Endothelial cell of umbilical vein (primary cell): ENCODE data around the gene ATP1B2. TPM values are rescaled to one million over a fixed set of nuclear protein-coding genes. Genes with fewer than 3 reads are reported as not detected.
A peak's percentile ranks its signal among the peaks of the same experiment; 100 is the strongest.

ENCODE experiments used
- BruUV-seq: library from RNA; stranded (reverse); fragments of 400-500 nt; replicated peaks from 2 replicates; lab custom pipeline; 2021; lab: Mats Ljungman, UMichigan
- CTCF ChIA-PET: fragments of 300-600, 350-600 bp; sonication (Branson Sonifier 250); formaldehyde crosslinking; loops from one replicate; lab custom pipeline; 2021; ENCODE audit warnings: antibody characterized with exemption, inconsistent platforms; lab: Charles Lee
- POLR2A ChIA-PET: fragments of 300-600, 350-600 bp; sonication (Branson Sonifier 250); formaldehyde crosslinking; loops from one replicate; lab custom pipeline; 2021; ENCODE audit warnings: antibody characterized with exemption, inconsistent platforms; lab: Charles Lee
- DNase-seq: peaks from one replicate; pipeline ENCODE4 v3.0.0-alpha.2; 2011; ENCODE audit warnings: low read depth, low spot score
- FAIRE-seq: peaks from 2 replicates; lab custom pipeline; 2011; peaks lifted over from hg19 to GRCh38; lab: Jason Lieb, UNC
- H2AFZ ChIP-seq: 2 replicates; pipeline ENCODE4 v1.6.0; 2012; ENCODE audit warnings: low read depth, low read length, control low read depth, inconsistent platforms
- H3K27ac ChIP-seq: 2 replicates; pipeline ENCODE4 v1.5.1; 2011; ENCODE audit warnings: low read depth, mild to moderate bottlenecking, control low read depth, low read length, moderate library complexity; ENCODE audit not compliant: insufficient read depth
- H3K27me3 ChIP-seq, 2 experiments: 2 replicates each; pipeline versions ENCODE4 v1.6.0 to v1.6.1; 2011; ENCODE audit warnings: low read length in 2 of 2, mixed read lengths in 1 of 2; ENCODE audit not compliant: control insufficient read depth in 2 of 2, insufficient read depth in 2 of 2
- H3K36me3 ChIP-seq, 2 experiments: 2 replicates in 1 of 2; 3 replicates in 1 of 2; pipeline ENCODE4 v1.5.1; 2011; ENCODE audit warnings: low read length in 2 of 2, mild to moderate bottlenecking in 1 of 2, moderate library complexity in 1 of 2; ENCODE audit not compliant: control insufficient read depth in 2 of 2, insufficient read depth in 2 of 2; ENCODE audit errors: extremely low read depth in 1 of 2
- H3K4me1 ChIP-seq: 3 replicates; pipeline ENCODE4 v1.5.1; 2011; ENCODE audit warnings: mild to moderate bottlenecking, low read length; ENCODE audit not compliant: control insufficient read depth, insufficient read depth; ENCODE audit errors: extremely low read depth
- H3K4me2 ChIP-seq: 2 replicates; pipeline ENCODE4 v1.6.1; 2011; ENCODE audit warnings: low read length, control low read depth, mixed read lengths; ENCODE audit not compliant: insufficient read depth
- H3K4me3 ChIP-seq, 3 experiments: fragments of 200-600 bp in 1 of 3; sonication (generic), shearing (Covaris generic) in 1 of 3; replicated peaks in 1 of 3; 2 replicates each; pipeline ENCODE4 v1.5.1; 2011 to 2016; ENCODE audit warnings: control low read depth in 3 of 3, low read length in 3 of 3, mild to moderate bottlenecking in 2 of 3, inconsistent platforms in 1 of 3, low read depth in 1 of 3, moderate library complexity in 1 of 3; ENCODE audit not compliant: insufficient read depth in 1 of 3
- H3K79me2 ChIP-seq: 2 replicates; pipeline ENCODE4 v1.6.0; 2012; ENCODE audit warnings: low read length, inconsistent platforms; ENCODE audit not compliant: control insufficient read depth, insufficient read depth
- H3K9ac ChIP-seq: replicated peaks from 2 replicates; pipeline ENCODE3; 2011; ENCODE audit warnings: low read length, control low read depth; ENCODE audit not compliant: insufficient read depth; ENCODE audit errors: extremely low read depth
- H3K9me1 ChIP-seq: replicated peaks from 3 replicates; pipeline ENCODE4 v1.6.0; 2011; ENCODE audit warnings: mild to moderate bottlenecking, low read length; ENCODE audit not compliant: control insufficient read depth, insufficient read depth; ENCODE audit errors: extremely low read depth
- H3K9me3 ChIP-seq: replicated peaks from 2 replicates; pipeline ENCODE4 v1.5.1; 2012; ENCODE audit warnings: low read length, inconsistent platforms; ENCODE audit not compliant: control insufficient read depth, insufficient read depth
- H4K20me1 ChIP-seq: replicated peaks from 2 replicates; pipeline ENCODE3; 2011; ENCODE audit warnings: mild to moderate bottlenecking, low read length; ENCODE audit not compliant: control insufficient read depth, insufficient read depth; ENCODE audit errors: extremely low read depth
- EZH2 ChIP-seq: IDR thresholded peaks from 2 replicates; pipeline ENCODE4 v1.6.1; 2012; ENCODE audit warnings: borderline replicate concordance, low read depth, mild to moderate bottlenecking, moderate library complexity, low read length, inconsistent platforms; ENCODE audit not compliant: severe bottlenecking
- FOS ChIP-seq: IDR thresholded peaks from 2 replicates; pipeline ENCODE4 v1.6.1; 2011; ENCODE audit warnings: mild to moderate bottlenecking, low read length, moderate library complexity, borderline replicate concordance; ENCODE audit not compliant: insufficient read depth
- GATA2 ChIP-seq: IDR thresholded peaks from 2 replicates; pipeline ENCODE4 v1.7.0; 2011; ENCODE audit warnings: low read depth, mild to moderate bottlenecking, moderate library complexity, mixed read lengths, low read length; ENCODE audit not compliant: insufficient read length, insufficient read depth
- JUN ChIP-seq: IDR thresholded peaks from 2 replicates; pipeline ENCODE4 v1.6.1; 2011; ENCODE audit warnings: borderline replicate concordance, low read depth; ENCODE audit not compliant: insufficient read length, insufficient read depth
- MYC ChIP-seq: IDR thresholded peaks from one replicate; pipeline ENCODE4 v1.6.1; 2011; ENCODE audit warnings: mild to moderate bottlenecking, low read depth, low read length
- POLR2A ChIP-seq: IDR thresholded peaks from 2 replicates; pipeline ENCODE4 v1.6.1; 2012; ENCODE audit warnings: low read depth, mild to moderate bottlenecking, control low read depth, low read length
- POLR2AphosphoS5 ChIP-seq: IDR thresholded peaks from 2 replicates; pipeline ENCODE4 v1.6.1; 2012; ENCODE audit warnings: low read depth, mild to moderate bottlenecking, control low read depth, low read length, moderate library complexity; ENCODE audit not compliant: insufficient read depth
- dilution Hi-C: fragments of 300-500 bp; cut with MboI; formaldehyde crosslinking; loops from one replicate; pipeline ENCODE4 v1.15.0; 2019; ENCODE audit warnings: low sequenced_read_pairs; ENCODE audit not compliant: extremely low pct_ligation_motif_present
- intact Hi-C: fragments of 100-400 bp; cut with micrococcal nuclease; formaldehyde crosslinking; loops from one replicate; pipeline ENCODE4 v1.10.0; 2022
- polyA plus RNA-seq, 4 experiments: library from polyadenylated mRNA; depleted of rRNA in 3 of 4; stranded (reverse) in 3 of 4; unstranded in 1 of 4; fragments of >200 nt; gene quantifications; 2 replicates each; pipeline versions ENCODE4 v1.2.1 to v1.2.3, GENCODE V29; 2011 to 2012; ENCODE audit warnings: missing spikeins in 1 of 4
- total RNA-seq: library from RNA; stranded (reverse); gene quantifications from 2 replicates; pipeline ENCODE4 v1.2.3, GENCODE V29; 2021
- TF ChIP-seq, protein P1 (sequence below): IDR thresholded peaks from 2 replicates; pipeline ENCODE4 v1.6.1; 2011; ENCODE audit not compliant: insufficient read depth, insufficient read length
- TF ChIP-seq, protein P2 (sequence below), 2 donors: IDR thresholded peaks; 1 replicate in 1 of 2; 2 replicates in 1 of 2; pipeline ENCODE4 v1.5.1; 2011; ENCODE audit warnings: low read length in 2 of 2, mild to moderate bottlenecking in 2 of 2, moderate library complexity in 2 of 2, control low read depth in 1 of 2, inconsistent platforms in 1 of 2, low read depth in 1 of 2; ENCODE audit not compliant: insufficient read depth in 1 of 2; ENCODE audit errors: extremely low read depth in 1 of 2

ATP1B2 gene
- total and polyA plus RNA-seq, 2 donors (not counting 3 experiments of a cell fraction or from before 2014, with no cell fraction given): 0.06 TPM; not detected in 1

DNA sequence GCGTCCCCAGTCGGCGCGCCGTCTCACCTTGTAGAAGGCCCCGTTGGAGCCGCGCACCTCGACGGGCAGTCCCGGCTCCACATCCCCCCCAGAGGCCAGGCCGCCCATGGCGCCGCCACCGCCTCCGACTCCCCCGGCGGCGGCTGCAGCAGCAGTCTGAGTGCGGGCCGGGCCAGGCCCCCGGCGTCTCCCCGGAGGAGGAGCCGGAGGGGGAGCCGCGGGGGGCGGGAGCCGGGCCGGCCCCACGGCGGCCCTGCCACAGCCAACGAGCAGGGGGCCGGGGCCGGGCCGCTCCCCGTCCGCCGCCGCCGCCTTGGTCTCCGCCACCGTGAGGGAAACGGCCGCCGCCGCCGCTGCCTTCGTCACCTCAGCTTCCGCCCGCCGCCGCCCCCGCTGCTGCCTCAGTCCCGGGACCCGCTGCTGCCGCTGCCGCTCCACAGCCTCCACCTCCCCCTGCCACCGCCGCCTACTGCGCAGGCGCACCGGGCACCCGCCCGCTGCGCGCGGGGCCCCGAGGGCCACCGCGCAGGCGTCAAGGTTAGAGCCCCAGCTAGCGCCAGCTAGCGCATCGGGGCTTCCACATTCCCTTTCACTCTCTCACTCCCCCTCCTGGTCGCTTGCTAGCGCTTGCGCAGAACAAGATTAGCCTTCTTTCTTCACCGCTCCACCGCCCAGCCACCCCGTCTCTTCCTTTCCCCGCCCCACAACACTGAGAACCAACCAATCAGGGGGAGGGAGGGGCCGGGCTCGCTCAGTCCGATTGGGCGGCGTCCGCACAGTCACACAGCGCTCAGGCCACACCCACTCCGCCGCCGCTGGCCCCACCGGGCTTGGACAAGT is 36.1 kb upstream of the ATP1B2 start, which contains the start of gene FXR2:
TSS of gene FXR2 (minus strand) at position 473 of the 840 bp plus-strand sequence. CDS start at position 108, 365 bp downstream.
- peaks cover 24% of the 10 kb centered on the region for H3K4me1 ChIP-seq
- peaks cover 3% of the 10 kb centered on the region for H4K20me1 ChIP-seq
- no peaks in the 10 kb centered on the region for H3K36me3 ChIP-seq
- H3K27ac ChIP-seq: peak within 1 kb of the TSS; percentile 56
- BruUV-seq: no TSS peak
- FAIRE-seq (peak; percentile 100), DNase-seq (peak; percentile 100)
- TF ChIP-seq GATA2 (no peak), POLR2AphosphoS5 (peak; percentile 71), JUN (no peak), POLR2A (peak; percentile 67), EZH2 (no peak), FOS (no peak), MYC (no peak)
- TF ChIP-seq, protein P1, sequence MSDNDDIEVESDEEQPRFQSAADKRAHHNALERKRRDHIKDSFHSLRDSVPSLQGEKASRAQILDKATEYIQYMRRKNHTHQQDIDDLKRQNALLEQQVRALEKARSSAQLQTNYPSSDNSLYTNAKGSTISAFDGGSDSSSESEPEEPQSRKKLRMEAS: no peak
- TF ChIP-seq, protein P2, sequence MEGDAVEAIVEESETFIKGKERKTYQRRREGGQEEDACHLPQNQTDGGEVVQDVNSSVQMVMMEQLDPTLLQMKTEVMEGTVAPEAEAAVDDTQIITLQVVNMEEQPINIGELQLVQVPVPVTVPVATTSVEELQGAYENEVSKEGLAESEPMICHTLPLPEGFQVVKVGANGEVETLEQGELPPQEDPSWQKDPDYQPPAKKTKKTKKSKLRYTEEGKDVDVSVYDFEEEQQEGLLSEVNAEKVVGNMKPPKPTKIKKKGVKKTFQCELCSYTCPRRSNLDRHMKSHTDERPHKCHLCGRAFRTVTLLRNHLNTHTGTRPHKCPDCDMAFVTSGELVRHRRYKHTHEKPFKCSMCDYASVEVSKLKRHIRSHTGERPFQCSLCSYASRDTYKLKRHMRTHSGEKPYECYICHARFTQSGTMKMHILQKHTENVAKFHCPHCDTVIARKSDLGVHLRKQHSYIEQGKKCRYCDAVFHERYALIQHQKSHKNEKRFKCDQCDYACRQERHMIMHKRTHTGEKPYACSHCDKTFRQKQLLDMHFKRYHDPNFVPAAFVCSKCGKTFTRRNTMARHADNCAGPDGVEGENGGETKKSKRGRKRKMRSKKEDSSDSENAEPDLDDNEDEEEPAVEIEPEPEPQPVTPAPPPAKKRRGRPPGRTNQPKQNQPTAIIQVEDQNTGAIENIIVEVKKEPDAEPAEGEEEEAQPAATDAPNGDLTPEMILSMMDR (IDR thresholded peaks at IDR 0.05; ENCODE audit: extremely low read depth in 1 of 2, insufficient read depth in 1 of 2, low read depth in 1 of 2, low read length in 2 of 2): peak; percentile 68 to 79
- H2AFZ ChIP-seq: peak within 1 kb of the TSS; percentile 89
- POLR2A ChIA-PET: interaction anchor here (0.6 to 2.3 kb wide), 3 partner anchors 13 to 73 kb away, joined by 3 to 8 read pairs (median 7); partner anchors contain the start of genes SAT2, TP53 and WRAP53
- peak within 1 kb of the TSS; percentile 99 for H3K4me2 ChIP-seq
- H3K79me2 ChIP-seq: peaks cover 42% of the 10 kb centered on the region
- CTCF ChIA-PET: interaction anchor here (0.5 to 2.0 kb wide), 6 partner anchors 9 to 102 kb away, joined by 3 to 11 read pairs (median 5); partner anchors contain the start of genes DNAH2, MPDU1, SAT2 and TP53
- no peaks in the 10 kb centered on the region for H3K27me3 ChIP-seq
- intact Hi-C loops: loop anchor here (1.0 to 10.0 kb wide), 5 partner anchors 13 to 230 kb away; partner anchors contain the start of genes SAT2, SENP3 and WRAP53
- H3K9me3 ChIP-seq: no peaks in the 10 kb centered on the region
- peak within 1 kb of the TSS; percentile 90 for H3K9ac ChIP-seq
- dilution Hi-C loops: no loop called here
- peak within 1 kb of the TSS; percentile 55 to 97 (median 73) for H3K4me3 ChIP-seq
- H3K9me1 ChIP-seq: no peaks in the 10 kb centered on the region
